ENCODE data around the gene MRPS33. TPM values are rescaled to one million over a fixed set of nuclear protein-coding genes. Genes with fewer than 3 reads are reported as not detected.

The MRPS33 gene
- total and polyA plus RNA-seq, 2 of the 13 experiments (the other 11 are each of a cell fraction or from before 2014, with no cell fraction given), result 50.9 to 91.0 TPM

DNA sequence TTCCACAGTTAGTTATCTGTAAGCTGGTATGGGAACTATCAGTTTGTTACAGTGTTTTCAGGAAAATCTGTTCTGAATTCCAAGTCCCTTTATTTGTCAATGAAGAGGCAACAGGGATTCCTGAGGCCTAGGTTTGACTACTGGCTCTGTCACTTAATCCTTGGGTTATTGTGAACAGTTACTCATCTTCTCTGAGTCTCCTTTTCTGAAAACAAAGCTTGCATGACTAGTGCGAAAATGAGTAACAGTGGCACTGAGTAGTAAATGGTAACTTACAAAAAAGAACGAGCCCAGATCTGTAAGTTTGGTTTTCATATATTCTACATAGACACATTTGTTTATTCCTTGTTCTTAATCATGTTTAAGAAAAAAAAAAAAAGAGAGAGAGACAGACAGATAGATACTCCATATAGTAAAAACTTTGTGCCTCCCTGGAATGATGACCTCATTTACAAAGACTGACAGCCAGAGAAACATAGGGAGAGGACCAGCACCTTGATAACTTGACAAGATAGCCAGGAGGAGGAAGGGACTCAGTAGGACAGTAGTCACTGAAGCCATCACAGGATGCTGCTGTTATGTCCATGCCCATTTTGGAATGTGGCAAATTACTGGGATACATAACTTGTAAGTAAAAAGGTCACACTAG is 1.9 kb downstream of the MRPS33 start:
- peaks cover 5% of the 10 kb centered on the region; the same call in 1 of the 2 replicates for H3K9me3 ChIP-seq (ENCODE audit: low read length)
- no peak for FAIRE-seq
- ATAC-seq, result no peak
- ChIA-PET CTCF (ENCODE audit: low intra/inter-chr PET ratio, low total read pairs) (interaction anchor here (3.2 kb wide), 1 partner anchor 202 kb away, joined by 37 read pairs; no protein-coding TSS in a partner anchor), POLR2A (interaction anchor here (2.4 kb wide), 1 partner anchor 11 kb away, joined by 9 read pairs; no protein-coding TSS in a partner anchor)
- H3K79me2 ChIP-seq (ENCODE audit: insufficient read depth, low read length), result peaks cover 10% of the 10 kb centered on the region
- H3K9ac ChIP-seq (ENCODE audit: insufficient read depth, low read depth, low read length), result no peak overlapping the region
- WGBS (ENCODE audit: low lambda C conversion rate), result 91% methylated on average over 2 of the region's 2 CpGs
- TF ChIP-seq ZFYVE20 (CRISPR knock-in tag; IDR thresholded peaks at IDR 0.05; ENCODE audit: borderline replicate concordance, low read depth) (no peak), ATF7 (IDR thresholded peaks at IDR 0.05) (0 out of 2 replicates have a peak, but pooled peaks have one; percentile 50), ATF7 (CRISPR knock-in tag; IDR thresholded peaks at IDR 0.05) (no peak)
- in situ Hi-C loops (cut with HindIII; ENCODE audit: extremely low pct_ligation_motif_present, low pct_unique_long_range_greater_than_20kb), result loop anchor here (5.0 to 25.0 kb wide), 2 partner anchors 201 to 326 kb away; partner anchors contain the start of gene NDUFB2
- no peak for DNase-seq (ENCODE audit: low spot score)
- H3K27ac ChIP-seq (ENCODE audit: extremely low read length, insufficient read depth, low read length), result no peak overlapping the region
- H2AFZ ChIP-seq (ENCODE audit: low read length), result no peak overlapping the region
- H3K27me3 ChIP-seq (ENCODE audit: control insufficient read depth in 1 of 2, insufficient read depth in 2 of 2, low read length in 2 of 2), result no peaks in the 10 kb centered on the region; a peak in 1 of 5 replicates
- BruUV-seq (replicated peaks), result no TSS peak
- H4K20me1 ChIP-seq (ENCODE audit: insufficient read depth, low read length), result no peaks in the 10 kb centered on the region
- intact Hi-C loops (cut with micrococcal nuclease; ENCODE audit: unreplicated experiment), result loop anchor here (1.0 to 10.0 kb wide), 5 partner anchors 91 to 496 kb away; partner anchors contain the start of gene BRAF
- H3K36me3 ChIP-seq (replicated peaks in 1 of 2; ENCODE audit: control insufficient read depth in 1 of 2, insufficient read depth in 2 of 2, low read length in 2 of 2), result peaks cover 0 to 11% of the 10 kb centered on the region in 2 experiments; a peak in 3 of 5 replicates
- H3K4me3 ChIP-seq (replicated peaks in 1 of 3; ENCODE audit: insufficient read depth in 1 of 3, low read depth in 2 of 3, low read length in 3 of 3), result peak overlapping the region in 1 of 3 experiments; percentile 84; a peak in 1 of 6 replicates
- peak overlapping the region; percentile 92 for H3K4me2 ChIP-seq (ENCODE audit: low read depth, low read length)
- H3K4me1 ChIP-seq (ENCODE audit: insufficient read depth, low read length), result peaks cover 30% of the 10 kb centered on the region

DNA sequence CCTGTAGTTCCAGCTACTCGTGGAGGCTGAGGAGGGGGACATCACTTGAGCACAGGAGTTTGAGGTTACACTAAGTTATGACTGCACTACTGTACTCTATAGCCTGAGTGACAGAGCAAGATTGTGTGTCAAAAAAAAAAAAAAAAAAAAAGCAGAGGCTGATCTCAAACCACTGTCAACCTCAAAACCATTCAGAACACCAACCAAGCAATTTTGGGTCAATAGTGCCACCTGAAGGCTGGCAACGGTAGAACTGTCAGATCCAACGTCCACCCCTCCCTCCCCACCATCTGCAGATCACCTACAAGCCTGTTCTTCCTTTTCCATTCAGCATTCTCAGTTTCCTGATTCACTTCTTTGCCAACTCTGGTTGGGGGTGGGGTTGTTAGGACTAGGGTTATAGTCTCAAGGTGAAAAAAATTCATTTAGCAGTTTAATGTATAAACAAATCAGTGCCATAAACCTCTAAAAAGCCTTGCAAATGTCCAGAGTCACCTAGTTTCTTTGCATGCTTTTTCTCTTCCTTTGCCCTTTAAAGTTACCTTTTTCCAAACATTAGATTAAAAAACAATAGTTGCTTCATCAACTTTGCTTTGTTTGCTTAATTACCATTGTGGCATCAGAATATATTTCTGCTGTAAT is 2.6 kb downstream of the MRPS33 start:
- BruUV-seq (replicated peaks), result no TSS peak
- in situ Hi-C loops (cut with HindIII; ENCODE audit: extremely low pct_ligation_motif_present, low pct_unique_long_range_greater_than_20kb), result loop anchor here (5.0 to 25.0 kb wide), 2 partner anchors 200 to 325 kb away; partner anchors contain the start of gene NDUFB2
- TF ChIP-seq XRCC5 (optimal IDR thresholded peaks at IDR 0.05; ENCODE audit: low read length), result peak; percentile 56
- TF ChIP-seq ELF3 (CRISPR knock-in tag; IDR thresholded peaks at IDR 0.05), result 0 out of 2 replicates have a peak, but pooled peaks have one; percentile 24
- peak; percentile 91 for TF ChIP-seq STAG1 (CRISPR knock-in tag; IDR thresholded peaks at IDR 0.05)
- no peak for TF ChIP-seq GABPA (IDR thresholded peaks at IDR 0.05; ENCODE audit: low read depth, low read length)
- 0 out of 2 replicates have a peak, but pooled peaks have one; percentile 22 for TF ChIP-seq GABPA (CRISPR knock-in tag; IDR thresholded peaks at IDR 0.05; ENCODE audit: low read depth)
- TF ChIP-seq RAD21 (CRISPR knock-in tag; IDR thresholded peaks at IDR 0.05), result peak; percentile 72
- no peak for TF ChIP-seq ZNF773 (CRISPR knock-in tag; IDR thresholded peaks at IDR 0.05; ENCODE audit: borderline replicate concordance)
- 0 out of 2 replicates have a peak, but pooled peaks have one; percentile 20 for TF ChIP-seq SAP130 (CRISPR knock-in tag; IDR thresholded peaks at IDR 0.05; ENCODE audit: low read depth)
- no peak for TF ChIP-seq ZNF292 (CRISPR knock-in tag; IDR thresholded peaks at IDR 0.05; ENCODE audit: borderline replicate concordance, low read depth)
- TF ChIP-seq KLF16 (CRISPR knock-in tag; IDR thresholded peaks at IDR 0.05), result peak in 1 of 2 experiments; percentile 61; a peak in 1 of 4 replicates
- 0 out of 2 replicates have a peak, but pooled peaks have one; percentile 43 for TF ChIP-seq IRF2 (CRISPR knock-in tag; IDR thresholded peaks at IDR 0.05)
- no peak for TF ChIP-seq SIN3B (IDR thresholded peaks at IDR 0.05; ENCODE audit: low read length)
- TF ChIP-seq, protein P1, sequence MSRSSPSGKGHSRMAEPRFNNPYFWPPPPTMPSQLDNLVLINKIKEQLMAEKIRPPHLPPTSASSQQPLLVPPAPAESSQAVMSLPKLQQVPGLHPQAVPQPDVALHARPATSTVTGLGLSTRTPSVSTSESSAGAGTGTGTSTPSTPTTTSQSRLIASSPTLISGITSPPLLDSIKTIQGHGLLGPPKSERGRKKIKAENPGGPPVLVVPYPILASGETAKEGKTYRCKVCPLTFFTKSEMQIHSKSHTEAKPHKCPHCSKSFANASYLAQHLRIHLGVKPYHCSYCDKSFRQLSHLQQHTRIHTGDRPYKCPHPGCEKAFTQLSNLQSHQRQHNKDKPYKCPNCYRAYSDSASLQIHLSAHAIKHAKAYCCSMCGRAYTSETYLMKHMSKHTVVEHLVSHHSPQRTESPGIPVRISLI (CRISPR knock-in tag; IDR thresholded peaks at IDR 0.05; ENCODE audit: borderline replicate concordance), result peak; percentile 90
- TF ChIP-seq SMC3 (IDR thresholded peaks at IDR 0.05; ENCODE audit: low read length), result peak; percentile 93

More for the DNA sequence above, 2.6 kb downstream of the MRPS33 start:
- H3K79me2 ChIP-seq (ENCODE audit: insufficient read depth, low read length), result peaks cover 10% of the 10 kb centered on the region
- ATAC-seq (peak; percentile 45), FAIRE-seq (peak; percentile 78), DNase-seq (ENCODE audit: low spot score) (peak; percentile 70)
- H2AFZ ChIP-seq (ENCODE audit: low read length), result no peak overlapping the region
- H3K4me3 ChIP-seq (replicated peaks in 1 of 3; ENCODE audit: insufficient read depth in 1 of 3, low read depth in 2 of 3, low read length in 3 of 3), result no peak overlapping the region
- intact Hi-C loops (cut with micrococcal nuclease; ENCODE audit: unreplicated experiment), result loop anchor here (1.0 to 10.0 kb wide), 5 partner anchors 90 to 495 kb away; partner anchors contain the start of gene BRAF
- peaks cover 5% of the 10 kb centered on the region; the same call in 1 of the 2 replicates for H3K9me3 ChIP-seq (ENCODE audit: low read length)
- H3K4me1 ChIP-seq (ENCODE audit: insufficient read depth, low read length), result peaks cover 30% of the 10 kb centered on the region
- ChIA-PET CTCF (ENCODE audit: low intra/inter-chr PET ratio, low total read pairs) (interaction anchor here (3.2 kb wide), 1 partner anchor 201 kb away, joined by 37 read pairs; no protein-coding TSS in a partner anchor), POLR2A (no interaction called here)
- H3K36me3 ChIP-seq (replicated peaks in 1 of 2; ENCODE audit: control insufficient read depth in 1 of 2, insufficient read depth in 2 of 2, low read length in 2 of 2), result peaks cover 0 to 11% of the 10 kb centered on the region in 2 experiments; a peak in 4 of 5 replicates
- H3K9ac ChIP-seq (ENCODE audit: insufficient read depth, low read depth, low read length), result no peak overlapping the region
- 29% methylated on average over 3 of the region's 3 CpGs for WGBS (ENCODE audit: low lambda C conversion rate)
- H4K20me1 ChIP-seq (ENCODE audit: insufficient read depth, low read length), result no peaks in the 10 kb centered on the region
- H3K4me2 ChIP-seq (ENCODE audit: low read depth, low read length), result no peak overlapping the region
- H3K27me3 ChIP-seq (ENCODE audit: control insufficient read depth in 1 of 2, insufficient read depth in 2 of 2, low read length in 2 of 2), result no peaks in the 10 kb centered on the region; a peak in 1 of 5 replicates
- H3K27ac ChIP-seq (ENCODE audit: extremely low read length, insufficient read depth, low read length), result no peak overlapping the region

Measured in HepG2 (cell line).